Dedifferentiated amniotic fluid mesenchymal stem cell (primary cell): ENCODE results near the gene PARP16.
A peak's percentile ranks its signal among the peaks of the same experiment; 100 is the strongest.

Experiments
- DNase-seq: peaks from one replicate; pipeline ENCODE4 v3.0.0-alpha.2; 2016; ENCODE audit errors: extremely low spot score

PARP16 gene, protein sequence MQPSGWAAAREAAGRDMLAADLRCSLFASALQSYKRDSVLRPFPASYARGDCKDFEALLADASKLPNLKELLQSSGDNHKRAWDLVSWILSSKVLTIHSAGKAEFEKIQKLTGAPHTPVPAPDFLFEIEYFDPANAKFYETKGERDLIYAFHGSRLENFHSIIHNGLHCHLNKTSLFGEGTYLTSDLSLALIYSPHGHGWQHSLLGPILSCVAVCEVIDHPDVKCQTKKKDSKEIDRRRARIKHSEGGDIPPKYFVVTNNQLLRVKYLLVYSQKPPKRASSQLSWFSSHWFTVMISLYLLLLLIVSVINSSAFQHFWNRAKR

DNA sequence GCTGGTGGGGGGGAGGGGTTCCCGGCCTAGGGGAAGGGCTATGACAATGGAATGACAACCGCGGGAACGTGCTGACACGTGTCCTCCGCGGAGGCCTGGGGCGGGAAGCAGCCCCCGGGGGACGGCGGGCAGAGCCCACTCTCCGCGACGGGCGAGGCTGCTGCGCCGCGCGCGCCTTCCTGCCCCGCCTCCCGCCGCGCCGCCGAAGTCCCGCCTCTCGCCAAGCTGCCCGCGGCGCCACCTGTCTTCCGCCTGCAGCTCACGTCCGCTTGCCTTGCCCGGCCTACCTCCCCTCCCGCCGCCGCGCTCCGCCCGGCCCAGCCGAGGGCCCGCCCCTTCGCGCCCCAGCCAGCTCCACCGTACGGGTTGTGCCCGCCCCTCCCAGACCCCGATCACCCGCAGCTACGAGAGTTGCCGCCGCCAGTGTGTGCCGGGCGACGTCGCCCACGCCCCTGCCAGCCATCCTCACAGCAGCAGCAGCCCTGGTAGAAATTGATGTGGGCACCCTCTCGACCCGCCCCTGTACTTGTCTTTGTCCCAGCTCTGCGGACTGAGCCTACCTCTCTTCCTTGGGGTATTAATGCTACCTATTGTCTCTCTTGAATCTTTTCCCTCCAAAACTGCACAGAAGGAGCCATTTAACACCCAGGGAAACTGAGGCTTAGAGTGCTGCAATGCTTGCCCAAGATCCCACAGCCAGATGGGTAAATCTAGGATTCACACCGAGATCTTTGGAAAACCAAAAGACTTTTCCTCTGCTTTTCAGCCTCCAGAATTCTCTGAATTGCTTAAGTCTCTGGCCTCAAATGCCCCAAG is at the start of gene PARP16:
Gene PARP16, minus strand, starts transcription at position 180 of the 816 bp plus-strand sequence. CDS start 457 bp downstream, outside the sequence.
- DNase-seq = peak; percentile 64

DNA sequence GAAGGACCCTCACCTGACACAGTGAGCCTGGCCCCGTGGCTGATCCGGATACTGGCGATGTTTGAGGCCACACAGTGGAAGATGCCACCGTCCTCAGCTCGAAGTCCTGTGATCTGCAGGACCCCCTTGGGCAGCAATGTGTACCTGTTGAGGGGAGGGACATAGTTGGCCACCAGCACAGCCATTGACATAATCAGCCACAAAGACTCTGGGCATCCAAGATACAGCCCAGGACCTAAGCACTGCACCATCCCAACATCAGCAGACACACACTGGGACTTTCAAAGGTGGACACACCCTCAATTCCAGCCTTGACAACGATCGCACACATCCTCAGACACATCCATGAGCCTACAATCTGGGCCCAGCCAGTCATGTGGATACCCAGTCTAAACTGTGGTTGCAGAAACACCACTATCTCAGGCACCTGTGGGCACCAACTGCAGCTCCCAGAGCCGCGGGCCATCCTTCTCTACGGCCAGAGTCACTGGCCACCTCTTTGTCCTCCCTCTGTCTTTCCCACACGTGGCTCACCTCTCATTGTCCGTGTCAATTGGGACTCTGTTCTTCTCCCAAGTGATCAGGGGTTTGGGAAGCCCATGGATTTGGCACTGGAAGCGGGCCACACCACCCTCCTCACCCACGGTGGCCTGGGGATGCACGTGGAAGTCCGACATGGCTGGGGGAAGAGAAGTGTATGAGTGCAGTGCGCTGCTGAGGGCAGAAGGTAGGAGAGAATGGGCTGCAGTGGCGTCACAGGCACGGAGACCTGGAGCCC is 48.8 kb upstream of the PARP16 start:
- no peak for DNase-seq

DNA sequence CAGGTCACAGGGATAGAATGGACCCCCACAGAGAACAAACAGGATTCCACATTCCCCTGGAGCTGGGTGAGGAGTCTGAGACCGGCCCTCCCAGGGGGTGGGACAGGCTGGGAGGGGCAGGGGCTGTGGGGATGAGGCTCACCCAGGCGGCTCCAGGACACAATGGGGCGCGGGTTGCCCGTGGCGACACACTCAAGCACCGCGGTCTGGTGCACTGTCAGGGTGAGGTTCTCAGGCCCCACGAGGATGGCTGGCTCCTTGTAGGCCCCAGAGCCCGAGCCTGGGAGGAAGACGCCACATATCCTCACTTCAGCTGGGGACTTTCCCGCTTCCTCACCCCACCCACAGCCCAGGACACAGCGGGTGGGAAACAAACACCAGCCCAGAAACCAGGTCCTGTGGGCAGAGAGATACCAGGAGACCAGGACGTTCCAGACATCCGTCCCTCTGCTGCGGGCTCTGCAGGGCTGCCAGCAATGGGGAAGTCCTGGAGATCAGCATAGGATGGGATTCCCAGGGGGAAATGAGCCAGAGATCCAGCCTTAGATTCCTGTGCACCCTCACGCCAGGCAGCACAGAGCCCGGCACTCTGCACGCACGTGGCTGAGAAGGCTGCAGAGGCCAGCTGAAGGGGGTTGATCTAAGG is 48.0 kb upstream of the PARP16 start:
- no peak for DNase-seq

DNA sequence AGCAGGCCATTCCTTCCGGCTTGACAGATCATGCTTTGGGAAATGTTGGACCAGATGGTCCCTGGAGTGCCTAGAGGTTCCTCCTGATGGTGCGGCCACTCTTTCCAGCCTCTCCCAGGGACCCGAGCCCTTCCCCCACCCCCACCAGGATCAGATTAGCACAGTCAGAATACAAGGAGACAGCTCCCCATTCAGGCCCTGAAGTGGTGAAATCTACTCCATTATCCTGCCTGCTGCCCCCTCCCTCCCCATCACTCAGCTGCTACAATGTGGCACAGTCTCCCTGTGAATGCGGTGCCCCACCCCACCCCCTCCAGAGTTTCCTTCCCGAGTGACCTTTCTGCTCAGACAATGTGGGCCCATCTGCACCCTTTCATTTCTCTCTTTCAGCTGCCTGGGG is 47.2 kb upstream of the PARP16 start:
- DNase-seq = no peak

DNA sequence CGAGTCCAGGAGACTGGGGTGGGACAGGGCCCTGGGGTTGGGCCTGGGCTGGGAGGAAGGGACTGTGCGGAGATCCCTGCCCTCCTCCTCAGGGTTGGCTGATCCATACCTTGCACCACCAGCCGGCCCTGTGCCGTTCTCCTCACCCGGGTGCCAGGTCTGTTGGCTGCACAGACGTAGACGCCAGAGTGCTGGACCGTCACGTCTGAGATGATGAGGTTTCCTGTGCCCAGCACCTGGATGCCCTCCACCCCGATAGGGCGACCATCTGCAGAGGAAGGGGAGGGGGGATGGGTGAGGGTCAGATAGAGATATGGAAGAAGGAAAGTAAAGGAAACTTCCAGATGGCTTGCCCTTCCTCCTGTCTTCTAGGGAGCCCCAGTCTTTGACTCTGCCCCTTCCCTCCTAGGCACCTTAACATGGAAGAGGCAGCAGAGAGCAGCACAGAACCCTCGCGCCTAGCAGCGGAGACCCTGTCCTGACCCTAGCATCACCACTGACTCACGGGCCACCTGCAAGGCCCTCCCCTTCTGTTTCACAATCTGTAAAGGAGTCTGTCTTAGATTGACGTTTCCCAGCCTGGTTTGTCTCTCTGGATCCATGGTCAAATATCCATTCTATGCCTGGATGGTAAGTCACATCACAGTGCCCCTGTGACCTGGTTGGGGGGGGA is 46.6 kb upstream of the PARP16 start:
- DNase-seq = no peak

DNA sequence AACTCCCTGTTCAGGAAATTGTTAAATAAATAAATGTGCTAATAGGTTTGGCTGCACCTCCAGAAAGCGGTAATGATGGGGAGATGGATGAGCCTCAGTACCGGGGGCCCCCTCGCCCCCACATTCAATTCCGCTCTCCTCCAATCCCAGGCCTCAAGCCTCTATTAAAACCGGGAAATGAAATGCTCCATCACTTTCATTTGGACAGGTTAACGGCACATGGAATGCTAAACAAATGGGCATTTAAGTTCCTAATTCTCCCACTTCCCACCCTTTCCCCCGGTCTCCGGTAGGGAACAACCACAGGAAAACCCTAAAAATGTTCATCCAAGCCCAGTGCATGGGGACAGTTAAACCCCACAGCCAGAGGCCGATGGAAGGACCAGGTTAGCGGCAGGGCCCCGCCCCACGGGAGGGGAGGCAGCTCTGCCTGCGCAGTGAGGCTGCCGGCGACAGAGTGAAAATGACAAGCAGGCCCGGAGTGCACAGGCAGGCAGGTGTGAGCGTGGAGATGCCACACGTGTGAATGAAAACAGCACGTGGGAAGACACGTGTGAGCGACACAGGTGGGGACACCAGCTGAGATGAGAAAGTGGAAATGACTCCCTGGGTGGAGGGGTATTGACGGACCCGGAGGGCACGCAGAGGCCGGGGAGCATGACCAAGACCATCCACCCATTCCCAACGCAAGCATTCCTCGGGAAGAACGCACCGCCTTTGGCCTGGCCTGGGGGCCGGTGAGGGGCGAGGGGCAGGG is 45.9 kb upstream of the PARP16 start:
- DNase-seq = no peak

DNA sequence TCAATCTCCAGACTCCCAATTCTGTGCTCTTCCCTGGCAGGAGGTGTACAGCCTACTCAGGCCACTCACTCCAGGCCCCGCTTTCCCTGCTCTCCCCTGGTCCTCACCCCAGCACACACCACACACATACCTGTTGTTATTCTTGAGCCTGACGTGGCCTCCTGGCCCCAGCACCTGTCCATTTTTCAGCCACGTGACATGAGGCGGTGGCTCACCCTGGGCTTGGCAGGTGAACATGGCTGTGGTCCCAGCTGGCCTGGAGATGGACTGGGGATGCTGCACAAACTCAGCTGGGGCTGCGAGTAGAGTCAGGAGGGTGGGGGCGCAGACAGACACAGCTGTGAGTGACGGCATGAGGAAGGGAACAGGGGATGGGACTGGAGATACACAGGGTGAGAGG is 45.1 kb upstream of the PARP16 start:
- no peak for DNase-seq

DNA sequence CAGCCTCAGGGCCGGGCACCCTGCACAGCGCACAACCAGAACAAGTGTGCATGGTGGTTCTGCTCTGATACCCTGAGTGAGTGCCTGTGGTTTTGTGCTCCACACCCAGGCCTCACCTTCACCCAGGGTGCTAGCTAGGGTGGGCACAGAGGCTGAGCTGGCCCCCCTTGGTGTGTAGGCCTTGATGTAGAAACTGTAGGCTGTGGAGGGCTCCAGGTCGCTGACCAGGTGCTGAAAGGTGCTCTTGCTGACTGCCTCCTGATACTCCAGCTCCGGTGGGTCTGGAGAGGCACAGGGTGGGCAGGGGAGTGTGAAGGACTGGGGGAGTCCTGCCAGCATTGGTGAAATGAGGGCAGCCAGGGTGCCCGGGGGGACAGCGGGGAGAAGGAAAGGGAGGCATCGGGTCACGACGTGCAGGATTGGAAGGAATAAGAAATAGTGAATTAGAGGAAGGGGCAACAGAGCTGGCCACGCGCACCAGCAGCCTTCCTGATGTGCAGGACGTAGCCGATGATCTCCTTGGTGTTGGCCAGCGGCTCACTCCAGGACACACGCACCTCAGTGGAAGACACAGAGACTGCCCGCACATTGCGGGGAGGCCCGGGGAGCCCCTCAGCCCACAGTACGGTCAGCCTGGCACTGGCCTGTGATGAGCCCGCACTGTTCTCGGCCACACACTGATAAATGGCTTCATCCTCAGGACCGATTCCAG is 44.4 kb upstream of the PARP16 start:
- DNase-seq = no peak

DNA sequence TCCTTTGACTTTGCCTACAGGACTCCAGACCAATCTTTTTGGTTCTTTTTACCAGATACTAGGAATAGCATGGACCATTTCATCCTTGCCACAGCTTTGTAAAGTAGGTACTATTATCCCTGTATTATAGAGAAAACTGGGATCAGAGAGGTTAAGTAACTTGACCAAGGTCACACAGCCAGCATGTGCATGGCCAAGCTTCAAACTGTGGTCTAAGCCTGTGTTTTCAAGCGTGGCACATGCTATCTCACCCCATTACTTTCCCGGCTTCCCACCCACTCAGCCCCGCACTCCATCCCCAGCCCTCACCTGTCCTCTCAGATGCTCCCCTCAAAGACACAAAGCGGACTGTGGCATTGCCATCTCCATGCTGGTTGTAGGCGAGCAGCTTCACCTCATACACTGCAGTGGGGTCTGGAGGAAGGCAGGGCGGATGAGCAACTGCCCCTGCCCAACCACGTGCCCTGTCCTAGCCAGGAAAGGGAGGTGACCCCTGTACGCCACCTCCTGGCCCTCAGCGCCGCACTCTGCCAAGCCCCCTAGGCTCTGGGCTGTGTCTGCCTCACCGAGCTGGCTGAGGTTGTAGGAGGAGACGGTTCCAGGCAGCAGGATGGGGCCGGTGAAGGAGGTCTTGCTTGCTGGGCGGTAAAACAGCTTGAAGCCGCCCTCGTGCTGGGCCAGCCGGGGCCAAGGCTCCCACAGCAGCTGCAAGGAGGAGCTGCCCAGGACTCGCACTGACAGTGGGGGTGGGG is 43.5 kb upstream of the PARP16 start:
- no peak for DNase-seq

DNA sequence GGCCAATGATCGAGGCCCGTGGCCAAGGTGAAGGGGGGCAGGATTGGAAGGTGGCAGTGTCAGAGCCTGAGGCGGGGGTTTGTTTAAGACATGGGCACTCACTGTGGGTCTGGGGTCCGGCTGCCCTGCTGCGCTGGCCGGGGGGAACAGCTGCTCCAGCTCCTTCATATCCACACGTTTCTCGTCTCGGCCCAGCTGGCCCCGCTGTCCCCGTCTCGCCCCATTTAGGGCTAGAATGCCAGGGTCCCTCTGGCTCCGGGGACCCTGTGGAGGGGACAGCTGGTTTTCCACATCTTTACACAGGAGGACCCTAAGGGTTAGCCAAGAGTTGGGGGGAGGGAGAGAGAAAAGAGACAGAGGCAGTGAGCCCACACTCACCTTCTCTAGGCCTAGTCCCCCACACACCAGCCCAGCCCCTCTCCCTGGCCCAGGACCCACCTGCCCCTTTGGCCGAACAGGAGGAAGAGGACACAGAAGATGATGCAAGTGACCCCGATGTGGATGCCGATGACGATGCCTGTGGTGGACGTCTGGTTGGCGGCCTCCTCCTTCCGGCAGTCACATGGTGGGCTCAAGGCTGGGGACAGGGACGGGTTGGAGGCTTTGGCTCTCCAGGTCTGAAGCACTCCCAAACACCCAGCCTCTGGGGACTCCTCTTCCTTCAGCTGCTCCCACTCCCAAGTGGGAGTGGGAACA is 42.8 kb upstream of the PARP16 start:
- DNase-seq = no peak

DNA sequence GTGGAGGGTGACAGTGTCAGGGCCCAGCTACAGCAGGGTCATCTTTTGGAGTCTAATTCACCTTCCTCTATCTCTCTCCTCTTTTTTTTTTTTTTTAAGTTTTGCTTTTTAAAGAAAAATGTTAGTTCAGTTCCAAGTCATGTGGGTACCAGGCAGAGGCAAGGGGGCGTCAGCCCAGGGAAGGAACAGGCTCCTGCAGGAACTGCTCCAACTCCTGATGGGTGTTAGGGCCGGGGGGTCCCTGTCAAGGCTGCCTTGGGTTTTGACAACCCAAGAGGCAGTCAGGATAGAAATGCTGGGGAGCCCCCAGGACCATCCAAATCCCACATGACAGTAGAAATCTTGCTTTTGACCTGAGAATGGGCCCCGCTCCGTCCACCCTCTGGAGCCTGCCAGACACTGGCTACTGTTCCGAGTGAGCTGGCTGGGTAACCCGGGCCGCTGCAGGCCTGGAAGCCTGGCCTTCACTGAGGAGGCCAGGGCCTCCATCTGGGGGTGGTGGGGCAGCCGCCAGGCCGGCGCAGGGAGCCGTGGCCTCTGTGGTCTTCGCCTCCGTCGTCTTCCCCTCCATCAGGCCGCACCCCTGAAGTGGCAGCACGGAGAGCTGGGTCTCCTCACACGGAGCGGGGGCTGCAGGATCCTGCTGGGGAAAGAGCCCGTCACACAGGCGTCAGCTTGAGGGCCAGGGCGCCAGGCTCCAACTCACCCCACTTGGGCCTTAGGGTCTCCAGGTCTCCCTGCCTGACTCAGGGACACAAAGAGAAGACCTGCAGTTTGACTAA is 42.0 kb upstream of the PARP16 start:
- no peak for DNase-seq

DNA sequence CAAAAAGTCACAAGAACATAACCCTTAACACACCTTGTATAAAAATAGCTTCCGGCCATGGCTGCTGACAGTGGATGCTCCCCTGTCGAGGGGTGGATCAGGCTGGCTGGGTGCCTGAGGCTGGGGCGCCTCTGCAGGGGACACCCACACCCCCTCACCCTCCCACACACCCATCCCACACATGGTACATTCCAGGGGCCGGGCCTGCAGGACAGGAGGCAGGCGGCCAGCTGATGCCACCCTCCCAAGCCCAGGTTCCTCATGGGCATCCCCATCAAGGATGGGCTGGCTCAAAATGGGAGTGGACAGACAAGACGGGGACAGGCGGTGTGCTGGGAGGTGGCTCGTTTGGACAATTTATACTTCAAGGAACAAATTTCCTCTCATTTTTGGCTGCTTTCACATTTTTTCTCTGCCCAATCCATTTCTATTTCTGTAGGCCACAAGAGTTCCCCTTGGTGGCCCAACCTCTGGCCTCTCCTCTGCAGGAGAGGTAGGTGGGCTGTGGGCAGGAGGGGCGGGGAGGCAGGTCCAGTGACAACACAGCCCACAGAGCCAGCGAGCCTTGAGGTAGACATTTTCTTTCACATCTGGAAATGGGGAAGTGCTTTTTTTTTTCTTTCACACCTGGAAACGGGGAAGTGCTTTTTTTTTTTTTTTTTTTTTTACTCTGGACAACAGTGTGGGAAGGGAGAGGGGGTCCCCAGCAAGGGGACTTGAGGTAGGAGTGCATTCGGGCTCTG is 41.1 kb upstream of the PARP16 start:
- no peak for DNase-seq

DNA sequence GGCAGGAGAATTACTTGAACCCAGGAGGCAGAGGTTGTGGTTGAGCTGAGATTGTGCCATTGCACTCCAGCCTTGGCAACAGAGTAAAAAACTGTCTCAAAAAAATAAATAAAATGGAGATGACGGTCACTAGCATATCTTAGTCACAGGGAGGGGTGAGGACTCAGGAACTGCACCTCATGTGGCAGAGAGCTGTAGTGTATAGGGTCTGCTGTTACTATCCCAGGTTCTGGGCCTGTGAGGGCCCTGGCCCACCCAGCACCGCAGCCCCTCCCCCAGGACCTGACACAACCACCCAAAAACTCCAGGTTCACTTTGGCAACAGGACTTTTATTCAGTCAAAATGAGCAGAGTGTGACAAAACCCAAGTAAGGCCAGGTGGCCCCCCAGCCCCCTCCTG is 40.1 kb upstream of the PARP16 start:
- no peak for DNase-seq

DNA sequence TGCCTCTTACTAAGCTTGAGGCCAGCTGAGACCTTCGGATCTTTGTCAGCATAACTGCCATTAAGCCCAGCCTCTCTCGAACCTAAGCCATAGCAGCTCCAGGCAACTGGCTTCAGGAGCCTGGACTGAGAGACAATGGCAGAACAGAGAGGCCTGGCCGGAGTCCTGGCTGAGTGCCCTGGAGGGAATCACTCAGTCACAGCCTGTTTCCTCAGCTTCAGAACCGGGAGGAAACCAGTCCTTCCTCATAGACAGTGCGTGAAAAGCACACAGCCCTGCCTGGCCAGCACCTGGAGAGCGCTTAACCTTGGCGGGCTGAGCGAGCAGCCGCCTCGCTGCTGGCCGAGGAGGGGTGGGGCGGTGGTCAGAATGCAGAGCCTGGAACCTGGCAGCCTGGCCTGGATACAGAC is 39.4 kb upstream of the PARP16 start:
- no peak for DNase-seq

DNA sequence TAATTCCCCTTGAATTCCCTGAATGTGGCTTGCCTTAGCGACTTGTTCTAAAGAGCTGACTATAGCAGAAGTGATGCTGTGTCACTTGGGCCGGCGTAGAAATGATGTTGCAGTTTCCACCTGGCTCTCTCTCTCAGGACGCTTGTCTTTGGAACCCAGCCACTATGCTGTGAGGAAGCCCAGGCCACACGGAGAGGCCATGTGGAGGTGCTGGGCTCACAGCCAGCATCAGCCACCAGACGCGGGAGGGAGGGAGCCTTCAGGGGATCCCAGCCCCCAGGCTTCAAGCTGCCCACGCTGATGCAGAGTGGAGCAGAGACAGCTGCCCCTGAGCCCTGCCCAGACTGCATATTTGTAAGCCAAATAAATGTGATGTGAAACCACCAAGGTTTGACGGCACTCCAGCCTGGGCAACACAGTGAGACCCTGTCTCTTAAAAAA is 36.4 kb upstream of the PARP16 start:
- no peak for DNase-seq

DNA sequence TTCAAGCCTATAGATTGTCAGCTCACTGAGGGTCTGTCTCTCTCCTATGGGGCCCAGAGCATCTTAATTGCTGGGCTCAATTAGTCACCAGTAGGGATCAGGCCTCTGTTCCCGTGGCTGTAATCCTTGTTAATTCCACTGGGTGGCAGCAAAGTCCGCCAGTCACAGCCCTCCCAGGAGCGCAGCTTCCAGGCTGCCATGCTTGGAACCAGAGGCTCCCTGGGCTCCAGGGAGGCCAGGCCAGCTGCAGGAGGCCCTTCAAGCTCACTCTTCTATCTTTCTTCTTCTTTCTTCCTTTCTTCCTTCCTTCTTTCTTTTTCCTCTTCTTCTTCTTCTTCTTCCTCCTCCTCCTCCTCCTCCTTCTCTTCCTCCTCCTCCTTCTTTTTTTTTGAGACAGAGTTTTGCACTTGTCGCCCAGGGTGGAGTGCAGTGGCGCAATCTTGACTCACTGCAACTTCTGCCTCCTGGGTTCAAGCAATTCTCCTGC is 32.2 kb upstream of the PARP16 start:
- DNase-seq = peak; percentile 69

DNA sequence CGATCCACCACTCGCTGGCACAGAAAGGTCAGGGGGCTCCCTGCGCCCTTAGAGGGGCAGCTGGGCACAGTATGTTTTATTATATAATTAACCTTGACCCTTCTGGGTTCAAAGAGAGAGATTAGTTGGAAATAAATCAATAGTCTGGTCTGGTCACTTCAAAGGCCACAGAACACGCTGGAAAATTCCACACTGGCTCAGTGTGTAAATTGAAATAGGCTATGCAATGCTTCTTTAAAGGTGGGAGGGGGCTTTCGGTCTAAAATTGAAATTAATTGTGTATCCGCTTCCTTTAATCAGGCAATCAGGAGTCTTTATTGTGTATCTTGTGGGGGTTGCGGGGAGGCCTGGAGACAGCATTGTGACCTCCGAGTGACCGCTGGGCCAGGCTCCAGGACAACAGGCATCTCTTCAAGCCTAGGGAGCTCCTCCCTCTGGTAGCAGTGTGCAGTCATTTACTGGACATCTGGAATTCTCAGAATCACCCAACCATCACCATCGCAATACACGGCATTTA is 25.8 kb upstream of the PARP16 start:
- DNase-seq = no peak
